ENCODE results near the gene HS3ST4. TPM values are rescaled to one million over a fixed set of nuclear protein-coding genes. Genes with fewer than 3 reads are reported as not detected.

HS3ST4 gene
- total and polyA plus RNA-seq, 2 of the 8 experiments (the other 6 are each of a cell fraction or from before 2014, with no cell fraction given): 1.9 to 3.3 TPM

DNA sequence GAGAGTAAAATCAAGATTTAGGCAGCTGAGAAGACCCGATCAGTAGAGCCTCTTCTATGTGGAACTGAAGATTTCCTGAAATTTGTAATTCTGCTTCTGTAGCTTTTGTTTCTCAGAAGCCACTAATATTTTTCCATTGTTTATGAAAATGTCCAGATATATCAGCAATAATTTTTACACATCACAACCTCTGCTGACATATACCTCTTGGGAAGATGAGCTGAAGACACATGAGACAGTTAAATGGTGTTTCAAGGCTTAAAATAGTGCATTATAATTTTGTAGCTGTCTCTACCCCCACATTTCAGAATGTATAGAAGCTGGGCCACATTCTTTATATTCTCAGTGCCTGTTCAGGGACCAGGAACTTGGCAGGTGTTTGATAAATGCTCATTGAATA lies 320.6 kb downstream of the HS3ST4 start:
- Histone ChIP-seq H2AK5ac (ENCODE audit: low read depth, low read length) (no peak overlapping the region), H2AFZ (ENCODE audit: low read length) (no peak overlapping the region), H3K9me3 (ENCODE audit: insufficient read depth in 2 of 2, low read depth in 1 of 2, low read length in 1 of 2) (peaks cover 10 to 18% of the 10 kb centered on the region in 2 experiments; a peak in 3 of 4 replicates), H3K4me3 (ENCODE audit: extremely low read depth in 1 of 4, insufficient read depth in 2 of 4, low read depth in 3 of 4, low read length in 4 of 4) (no peak overlapping the region), H3K56ac (replicated peaks; ENCODE audit: insufficient read length, low read depth, low read length) (no peak overlapping the region), H4K20me1 (replicated peaks in 1 of 2; ENCODE audit: control insufficient read depth in 1 of 2, insufficient read depth in 2 of 2, low read length in 2 of 2) (no peaks in the 10 kb centered on the region), H3K4me1 (replicated peaks in 1 of 4; ENCODE audit: control insufficient read depth in 3 of 4, insufficient read depth in 4 of 4, low read length in 3 of 4) (no peaks in the 10 kb centered on the region), H3K23me2 (ENCODE audit: low read depth, low read length) (no peaks in the 10 kb centered on the region; the same call in 1 of the 2 replicates), H3K4ac (replicated peaks; ENCODE audit: insufficient read length, low read depth, low read length) (no peak overlapping the region), H2BK12ac (ENCODE audit: low read depth, low read length) (no peak overlapping the region), H2BK5ac (ENCODE audit: low read depth, low read length) (no peak overlapping the region), H3K9ac (replicated peaks in 1 of 4; ENCODE audit: extremely low read depth in 1 of 4, low read depth in 3 of 4, low read length in 3 of 4) (no peak overlapping the region), H3K36me3 (ENCODE audit: control insufficient read depth in 2 of 4, insufficient read depth in 4 of 4, low read length in 3 of 4) (no peaks in the 10 kb centered on the region; a peak in 1 of 8 replicates), H3K27ac (ENCODE audit: low read depth, low read length) (no peak overlapping the region), H3K79me2 (ENCODE audit: control insufficient read depth in 1 of 2, insufficient read depth in 2 of 2, low read length in 2 of 2) (no peaks in the 10 kb centered on the region), H2BK120ac (replicated peaks; ENCODE audit: low read depth, low read length) (no peak overlapping the region), H3K18ac (ENCODE audit: extremely low read depth, low read length) (no peak overlapping the region), H3K23ac (ENCODE audit: insufficient read length) (no peak overlapping the region), H4K91ac (replicated peaks; ENCODE audit: insufficient read length, low read length) (no peak overlapping the region), H4K5ac (ENCODE audit: insufficient read length, low read depth, low read length) (no peak overlapping the region), H2BK15ac (ENCODE audit: low read length) (no peak overlapping the region), H3K27me3 (replicated peaks in 1 of 4; ENCODE audit: control insufficient read depth in 3 of 4, extremely low read depth in 1 of 4, insufficient read depth in 3 of 4, low read length in 3 of 4) (no peaks in the 10 kb centered on the region), H3K4me2 (ENCODE audit: insufficient read depth in 1 of 2, low read depth in 2 of 2, low read length in 2 of 2) (no peak overlapping the region), H4K8ac (ENCODE audit: extremely low read depth, insufficient read depth, low read length) (no peak overlapping the region), H3K14ac (ENCODE audit: insufficient read length) (no peak overlapping the region), H3K79me1 (ENCODE audit: low read depth, low read length) (no peaks in the 10 kb centered on the region; the same call in 1 of the 2 replicates), H2BK20ac (ENCODE audit: low read length) (no peak overlapping the region)
- FAIRE-seq (no peak), DNase-seq (ENCODE audit: low read depth in 1 of 2, low spot score in 2 of 2) (no peak)
- 91% methylated on average over 1 of the region's 1 CpG; no CpG with 5 or more reads in 1 of the 2 experiments for WGBS, 2 experiments (ENCODE audit: extremely low coverage in 1 of 2, insufficient coverage in 1 of 2, insufficient read length in 1 of 2, insufficient replicate concordance in 2 of 2, low coverage in 1 of 2, low lambda C conversion rate in 2 of 2, missing lambda C conversion rate in 1 of 2)
- ChIA-PET POLR2A (ENCODE audit: partially characterized antibody) (interaction anchor here (0.6 kb wide), 1 partner anchor 1186 kb away, joined by 3 read pairs; no protein-coding TSS in a partner anchor), CTCF (ENCODE audit: partially characterized antibody) (no interaction called here)
- TF ChIP-seq CREB1 (IDR thresholded peaks at IDR 0.05) (no peak), CTBP2 (IDR thresholded peaks at IDR 0.05; ENCODE audit: borderline replicate concordance, insufficient read depth, insufficient read length, low read length) (no peak), EP300 (IDR thresholded peaks at IDR 0.05; ENCODE audit: borderline replicate concordance in 1 of 2, low read depth in 2 of 2, low read length in 2 of 2) (no peak), SP4 (IDR thresholded peaks at IDR 0.05; ENCODE audit: low read length) (no peak), SAP30 (IDR thresholded peaks at IDR 0.05; ENCODE audit: insufficient read depth, insufficient replicate concordance, low read length) (no peak), HDAC2 (IDR thresholded peaks at IDR 0.05; ENCODE audit: borderline replicate concordance in 1 of 2, low read depth in 2 of 2, low read length in 2 of 2) (no peak), SP2 (IDR thresholded peaks at IDR 0.05; ENCODE audit: low read length) (no peak), NANOG (IDR thresholded peaks at IDR 0.05; ENCODE audit: insufficient read depth, low read depth, low read length, poor library complexity, severe bottlenecking) (no peak), HDAC6 (IDR thresholded peaks at IDR 0.05; ENCODE audit: low read depth, low read length) (no peak)
